ENCODE measurements around the gene FUZ. TPM values are rescaled to one million over a fixed set of nuclear protein-coding genes. Genes with fewer than 3 reads are reported as not detected.

Gene FUZ
- total and polyA plus RNA-seq, 2 donors (not counting 1 experiment from before 2014, with no cell fraction given), result 30.2 to 31.5 TPM

- no peak overlapping the region for H3K4me3 ChIP-seq (ENCODE audit: control extremely low read depth in 1 of 5, extremely low read depth in 1 of 5, insufficient read depth in 1 of 5, low read depth in 2 of 5, low read length in 4 of 5)
- intact Hi-C loops (cut with micrococcal nuclease), result no loop called here
- H3K9ac ChIP-seq (ENCODE audit: low read length), result no peak overlapping the region
- peak; percentile 35 for DNase-seq
- Mint-ChIP-seq H3K9me3 (ENCODE audit: insufficient read depth) (no peaks in the 10 kb centered on the region), H3K27ac (no peak overlapping the region), H3K27me3 (no peaks in the 10 kb centered on the region), H3K4me3 (no peak overlapping the region), H3K4me1 (peaks cover 33% of the 10 kb centered on the region)
- TF ChIP-seq EZH2 (IDR thresholded peaks at IDR 0.05; ENCODE audit: borderline replicate concordance, insufficient read depth, low read depth, low read length, poor library complexity, severe bottlenecking) (no peak), CTCF (IDR thresholded peaks at IDR 0.05) (no peak)
- peaks cover 76% of the 10 kb centered on the region for H4K20me1 ChIP-seq (ENCODE audit: control insufficient read depth, insufficient read depth, low read length, poor library complexity, severe bottlenecking)
- H3K27me3 ChIP-seq (replicated peaks in 1 of 4; ENCODE audit: control extremely low read depth in 1 of 4, control insufficient read depth in 3 of 4, insufficient read depth in 4 of 4, low read length in 3 of 4), result no peaks in the 10 kb centered on the region
- H3K4me2 ChIP-seq (replicated peaks; ENCODE audit: low read depth, low read length, poor library complexity, severe bottlenecking), result no peak overlapping the region
- H2AFZ ChIP-seq (ENCODE audit: insufficient read depth, low read depth, low read length, poor library complexity, severe bottlenecking), result no peak overlapping the region
- no peak for ATAC-seq (ENCODE audit: low read depth)
- no peak overlapping the region for H3K27ac ChIP-seq (ENCODE audit: low read length in 2 of 2)
- H3K79me2 ChIP-seq (ENCODE audit: control insufficient read depth, insufficient read depth, low read length), result peaks cover 45% of the 10 kb centered on the region
- H3K4me1 ChIP-seq (ENCODE audit: control insufficient read depth in 2 of 2, insufficient read depth in 2 of 2, low read length in 2 of 2), result peaks cover 9 to 21% of the 10 kb centered on the region in 2 donors
- peaks cover 0 to 62% of the 10 kb centered on the region in 2 experiments for H3K36me3 ChIP-seq (replicated peaks in 1 of 2; ENCODE audit: control extremely low read depth in 1 of 2, control insufficient read depth in 1 of 2, extremely low read depth in 1 of 2, insufficient read depth in 2 of 2, low read length in 1 of 2)
- peaks cover 0 to 3% (median 0%) of the 10 kb centered on the region in 3 donors for H3K9me3 ChIP-seq (ENCODE audit: control extremely low read depth in 1 of 3, control insufficient read depth in 2 of 3, insufficient read depth in 1 of 3, low read length in 2 of 3)
- ChIA-PET POLR2A (interaction anchor here (0.6 kb wide), 1 partner anchor 224 kb away, joined by 4 read pairs; no protein-coding TSS in a partner anchor), CTCF (interaction anchor here (0.9 kb wide), 1 partner anchor 11 kb away, joined by 3 read pairs; no protein-coding TSS in a partner anchor)
- WGBS (ENCODE audit: insufficient coverage), result 95% methylated on average over 46 of the region's 49 CpGs
These were observed 49.5 kb upstream of the FUZ start for GRCh38 chr19:49862391-49863253.
